ENCODE data around the gene MARCHF5. TPM values are rescaled to one million over a fixed set of nuclear protein-coding genes. Genes with fewer than 3 reads are reported as not detected.

Gene MARCHF5
- total RNA-seq, 1 donor from 2014 or later: 28.0 TPM

GRCh38 chr10:92309272-92309671 is 18.3 kb downstream of the MARCHF5 start:
- no peaks in the 10 kb centered on the region for H3K4me1 ChIP-seq
- ATAC-seq (no peak), DNase-seq (no peak)
- no peak overlapping the region for H3K27ac ChIP-seq
- no peak overlapping the region for H3K4me3 ChIP-seq
- no peaks in the 10 kb centered on the region for H3K27me3 ChIP-seq
- intact Hi-C loops (cut with DNase I): no loop called here
- no peaks in the 10 kb centered on the region for H3K9me3 ChIP-seq
- no peak for TF ChIP-seq CTCF (IDR thresholded peaks at IDR 0.05)
- H3K36me3 ChIP-seq: peaks cover 17% of the 10 kb centered on the region

- no peak overlapping the region for H3K4me3 ChIP-seq
- DNase-seq (no peak), ATAC-seq (no peak)
- TF ChIP-seq CTCF (IDR thresholded peaks at IDR 0.05): no peak
- H3K36me3 ChIP-seq: peaks cover 21% of the 10 kb centered on the region
- no peak overlapping the region for H3K27ac ChIP-seq
- intact Hi-C loops (cut with DNase I): no loop called here
- H3K27me3 ChIP-seq: no peaks in the 10 kb centered on the region
- no peaks in the 10 kb centered on the region for H3K9me3 ChIP-seq
- no peaks in the 10 kb centered on the region for H3K4me1 ChIP-seq
Observed at GRCh38 chr10:92313750-92314149, 22.8 kb downstream of the MARCHF5 start.

- DNase-seq: no peak
- no peak for ATAC-seq
- peaks cover 17% of the 10 kb centered on the region for H3K36me3 ChIP-seq
- no peaks in the 10 kb centered on the region for H3K9me3 ChIP-seq
- intact Hi-C loops (cut with DNase I): no loop called here
- no peak for TF ChIP-seq CTCF (IDR thresholded peaks at IDR 0.05)
- no peaks in the 10 kb centered on the region for H3K4me1 ChIP-seq
- no peak overlapping the region for H3K4me3 ChIP-seq
- no peak overlapping the region for H3K27ac ChIP-seq
- H3K27me3 ChIP-seq: no peaks in the 10 kb centered on the region
Observed at GRCh38 chr10:92316610-92317009, 25.6 kb downstream of the MARCHF5 start.

GRCh38 chr10:92323079-92323478 is 32.1 kb downstream of the MARCHF5 start:
- intact Hi-C loops (cut with DNase I): no loop called here
- ATAC-seq: no peak
- Histone ChIP-seq H3K9me3 (no peaks in the 10 kb centered on the region), H3K4me1 (no peaks in the 10 kb centered on the region), H3K36me3 (peaks cover 3% of the 10 kb centered on the region), H3K27ac (no peak overlapping the region), H3K27me3 (no peaks in the 10 kb centered on the region), H3K4me3 (no peak overlapping the region)
- TF ChIP-seq CTCF (IDR thresholded peaks at IDR 0.05): no peak
- no peak for DNase-seq

- intact Hi-C loops (cut with DNase I): no loop called here
- ATAC-seq (no peak), DNase-seq (no peak)
- no peak for TF ChIP-seq CTCF (IDR thresholded peaks at IDR 0.05)
- Histone ChIP-seq H3K4me3 (no peak overlapping the region), H3K36me3 (no peaks in the 10 kb centered on the region), H3K27me3 (no peaks in the 10 kb centered on the region), H3K9me3 (no peaks in the 10 kb centered on the region), H3K27ac (no peak overlapping the region), H3K4me1 (no peaks in the 10 kb centered on the region)
Observed at GRCh38 chr10:92327445-92328433, 36.8 kb downstream of the MARCHF5 start.
